GM12865 (cell line): ENCODE measurements around the gene DOCK1.

Experiments used
- DNase-seq: peaks from one replicate; pipeline ENCODE4 v3.0.0; 2010; ENCODE audit warnings: low read depth
- H3K4me3 ChIP-seq: 2 replicates; pipeline ENCODE4 v1.5.1; 2011; ENCODE audit warnings: mild to moderate bottlenecking, low read depth, low read length, control low read depth
- CTCF ChIP-seq: IDR thresholded peaks from 2 replicates; pipeline ENCODE4 v1.5.1; 2011; ENCODE audit warnings: low read length, control low read depth, low read depth, inconsistent platforms; ENCODE audit not compliant: insufficient read depth; ENCODE audit errors: missing control alignments

The DOCK1 gene

GRCh38 chr10:127262606-127263005 lies 357.4 kb downstream of the DOCK1 start:
- H3K4me3 ChIP-seq, result no peak overlapping the region
- DNase-seq, result no peak
- no peak for TF ChIP-seq CTCF

GRCh38 chr10:127265288-127265687 lies 360.1 kb downstream of the DOCK1 start:
- no peak for DNase-seq
- TF ChIP-seq CTCF, result no peak
- H3K4me3 ChIP-seq, result no peak overlapping the region

- H3K4me3 ChIP-seq, result no peak overlapping the region
- no peak for TF ChIP-seq CTCF
Observed at GRCh38 chr10:127266431-127266830, 361.2 kb downstream of the DOCK1 start.

GRCh38 chr10:127267442-127267841 lies 362.2 kb downstream of the DOCK1 start:
- no peak for TF ChIP-seq CTCF
- H3K4me3 ChIP-seq, result no peak overlapping the region
- DNase-seq, result no peak

More at GRCh38 chr10:127266431-127266830, 361.2 kb downstream of the DOCK1 start:
- DNase-seq, result no peak

GRCh38 chr10:127272076-127272475 lies 366.8 kb downstream of the DOCK1 start:
- TF ChIP-seq CTCF, result no peak
- no peak overlapping the region for H3K4me3 ChIP-seq
- DNase-seq, result no peak

- no peak for TF ChIP-seq CTCF
- H3K4me3 ChIP-seq, result no peak overlapping the region
- DNase-seq, result no peak
Observed at GRCh38 chr10:127275272-127275671, 370.0 kb downstream of the DOCK1 start.

GRCh38 chr10:127275793-127276450 lies 370.7 kb downstream of the DOCK1 start:
- no peak for TF ChIP-seq CTCF
- no peak for DNase-seq
- no peak overlapping the region for H3K4me3 ChIP-seq
